HG03095 (cell line): ENCODE measurements around the gene AZU1.
"Not testable (repeated sequence)": the region's sequence is repeated elsewhere in the genome, so short reads cannot be mapped to it uniquely, and the experiment has no call there.

ENCODE experiments used
- ATAC-seq: cut with Tn5 transposase; IDR thresholded peaks from one replicate; pipeline ENCODE4 v1.9.1; 2021; ENCODE audit warnings: moderate library complexity; ENCODE audit not compliant: unreplicated experiment

AZU1 gene

DNA sequence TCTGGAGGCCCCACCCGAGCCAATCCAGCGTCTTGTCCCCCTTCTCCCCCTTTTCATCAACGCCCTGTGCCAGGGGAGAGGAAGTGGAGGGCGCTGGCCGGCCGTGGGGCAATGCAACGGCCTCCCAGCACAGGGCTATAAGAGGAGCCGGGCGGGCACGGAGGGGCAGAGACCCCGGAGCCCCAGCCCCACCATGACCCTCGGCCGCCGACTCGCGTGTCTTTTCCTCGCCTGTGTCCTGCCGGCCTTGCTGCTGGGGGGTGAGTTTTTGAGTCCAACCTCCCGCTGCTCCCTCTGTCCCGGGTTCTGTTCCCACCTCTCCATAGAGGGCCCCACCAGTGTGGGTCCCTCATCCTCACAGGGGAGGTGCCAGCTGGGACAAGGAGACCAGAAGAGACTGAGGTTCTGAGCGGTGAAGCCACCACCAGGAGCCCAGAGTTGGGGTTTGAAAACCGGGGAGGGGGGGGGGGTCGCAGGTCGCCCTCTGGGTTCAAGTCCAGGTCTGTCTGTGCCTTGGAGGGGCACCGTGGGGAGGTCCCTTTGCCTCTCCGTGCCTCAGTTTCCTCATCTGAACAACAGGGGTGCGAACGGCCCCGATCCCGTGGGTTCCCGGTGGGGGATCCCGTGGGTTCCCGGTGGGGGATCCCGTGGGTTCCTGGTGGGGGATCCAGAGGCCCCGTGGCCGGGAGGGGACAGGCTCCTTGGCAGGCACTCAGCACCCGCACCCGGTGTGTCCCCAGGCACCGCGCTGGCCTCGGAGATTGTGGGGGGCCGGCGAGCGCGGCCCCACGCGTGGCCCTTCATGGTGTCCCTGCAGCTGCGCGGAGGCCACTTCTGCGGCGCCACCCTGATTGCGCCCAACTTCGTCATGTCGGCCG lies 24.7 kb downstream of the AZU1 start, which contains the start of gene ELANE:
TSS of gene ELANE (plus strand) at position 168 of the 878 bp plus-strand sequence. CDS start at position 194, 26 bp downstream.
- ATAC-seq = no peak

DNA sequence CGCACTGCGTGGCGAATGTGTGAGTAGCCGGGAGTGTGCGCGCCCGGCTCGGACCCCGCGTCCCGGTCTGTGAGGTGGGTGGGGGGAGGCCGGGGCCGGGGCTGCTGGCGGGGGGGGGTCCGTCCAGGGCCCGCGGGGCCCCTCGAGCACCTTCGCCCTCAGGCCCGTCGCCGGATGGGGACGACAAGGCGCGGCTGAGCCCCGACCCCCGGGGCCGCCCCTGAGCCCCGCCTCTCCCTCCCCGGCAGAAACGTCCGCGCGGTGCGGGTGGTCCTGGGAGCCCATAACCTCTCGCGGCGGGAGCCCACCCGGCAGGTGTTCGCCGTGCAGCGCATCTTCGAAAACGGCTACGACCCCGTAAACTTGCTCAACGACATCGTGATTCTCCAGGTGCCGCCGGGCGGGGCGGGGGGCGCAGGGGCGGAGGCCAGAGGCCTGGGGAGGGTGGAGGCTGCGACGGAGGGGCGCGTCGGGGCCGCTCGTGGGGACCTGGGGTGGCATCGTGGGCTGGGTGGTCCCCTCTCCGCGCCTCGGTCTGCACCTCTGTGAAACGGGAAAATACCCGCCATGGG lies 25.5 kb downstream of the AZU1 start:
- no peak for ATAC-seq

DNA sequence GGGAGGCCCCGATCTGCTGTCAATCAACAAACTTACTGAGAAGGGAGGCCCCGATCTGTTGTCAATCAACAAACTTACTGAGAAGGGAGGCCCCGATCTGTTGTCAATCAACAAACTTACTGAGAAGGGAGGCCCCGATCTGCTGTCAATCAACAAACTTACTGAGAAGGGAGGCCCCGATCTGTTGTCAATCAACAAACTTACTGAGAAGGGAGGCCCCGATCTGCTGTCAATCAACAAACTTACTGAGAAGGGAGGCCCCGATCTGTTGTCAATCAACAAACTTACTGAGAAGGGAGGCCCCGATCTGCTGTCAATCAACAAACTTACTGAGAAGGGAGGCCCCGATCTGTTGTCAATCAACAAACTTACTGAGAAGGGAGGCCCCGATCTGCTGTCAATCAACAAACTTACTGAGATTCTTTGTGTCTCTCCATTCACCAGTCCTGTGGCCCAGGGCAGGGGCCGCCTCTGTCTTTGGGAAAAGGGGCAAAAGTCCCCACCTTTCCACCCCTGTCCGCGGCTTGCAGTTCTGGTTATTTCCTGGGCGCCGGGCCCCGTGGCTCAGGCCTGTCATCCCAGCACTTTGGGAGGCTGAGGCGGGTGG lies 26.1 kb downstream of the AZU1 start:
- ATAC-seq = not testable (repeated sequence)

DNA sequence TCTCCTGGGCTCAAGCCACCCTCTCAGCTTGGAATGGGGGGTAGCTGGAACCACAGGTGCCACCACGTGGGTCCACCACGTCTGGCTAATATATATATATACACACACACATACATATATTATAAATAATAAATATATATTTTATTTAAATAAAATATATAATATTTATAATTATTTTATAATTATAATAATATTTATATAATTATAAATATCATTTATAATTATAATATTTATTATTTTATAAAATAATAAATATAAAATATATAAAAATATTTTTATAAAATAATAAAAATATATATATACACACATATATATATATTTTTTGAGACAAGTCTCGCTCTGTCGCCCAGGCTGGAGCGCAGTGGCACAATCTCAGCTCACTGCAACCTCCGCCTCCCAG lies 26.9 kb downstream of the AZU1 start:
- ATAC-seq = no peak

DNA sequence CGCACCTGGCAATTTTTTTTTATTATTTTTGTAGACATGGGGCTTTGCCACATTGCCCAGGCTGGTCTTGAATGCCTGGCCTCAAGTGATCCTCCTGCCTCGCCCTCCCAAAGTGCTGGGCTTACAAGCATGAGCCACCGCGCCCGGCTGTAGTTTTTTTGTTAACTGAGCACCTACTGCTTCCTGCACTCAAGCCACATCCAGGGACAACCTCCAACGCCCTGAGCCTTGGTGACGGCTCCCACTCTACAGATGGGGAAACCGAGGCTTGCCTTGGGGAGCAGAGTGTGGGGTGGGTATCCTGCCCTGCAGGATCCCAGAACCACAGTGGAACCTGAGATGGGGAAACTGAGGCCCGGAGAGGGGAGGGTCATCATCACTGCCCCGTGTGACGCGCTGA lies 27.5 kb downstream of the AZU1 start:
- ATAC-seq = no peak

DNA sequence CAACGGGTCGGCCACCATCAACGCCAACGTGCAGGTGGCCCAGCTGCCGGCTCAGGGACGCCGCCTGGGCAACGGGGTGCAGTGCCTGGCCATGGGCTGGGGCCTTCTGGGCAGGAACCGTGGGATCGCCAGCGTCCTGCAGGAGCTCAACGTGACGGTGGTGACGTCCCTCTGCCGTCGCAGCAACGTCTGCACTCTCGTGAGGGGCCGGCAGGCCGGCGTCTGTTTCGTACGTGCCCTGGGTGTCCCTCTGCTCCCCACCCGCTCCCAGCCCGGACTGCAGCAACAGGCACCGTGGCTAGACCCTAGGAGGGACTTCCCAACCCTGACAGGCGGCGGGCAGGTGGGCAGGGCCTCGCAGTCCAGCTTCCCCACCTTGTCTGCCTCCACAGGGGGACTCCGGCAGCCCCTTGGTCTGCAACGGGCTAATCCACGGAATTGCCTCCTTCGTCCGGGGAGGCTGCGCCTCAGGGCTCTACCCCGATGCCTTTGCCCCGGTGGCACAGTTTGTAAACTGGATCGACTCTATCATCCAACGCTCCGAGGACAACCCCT lies 28.0 kb downstream of the AZU1 start:
- no peak for ATAC-seq

DNA sequence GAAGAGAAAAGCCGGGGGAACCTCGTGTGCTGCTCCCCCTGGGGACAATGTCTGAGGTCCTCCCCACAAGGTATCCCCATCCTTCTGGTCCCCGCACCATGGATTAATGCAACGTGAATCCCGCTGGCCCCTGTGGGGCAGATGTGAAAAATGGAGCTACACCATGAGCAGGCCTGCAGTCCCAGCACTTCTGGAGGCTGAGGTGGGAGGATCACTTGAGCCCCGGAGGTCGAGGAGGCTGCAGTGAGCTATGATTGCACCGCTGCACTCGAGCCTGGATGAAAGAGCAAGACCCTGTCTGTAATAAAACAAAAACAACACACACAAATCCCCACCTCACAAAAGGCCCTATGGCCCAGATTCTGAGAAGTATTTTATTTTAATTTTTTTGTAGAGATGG lies 30.6 kb downstream of the AZU1 start:
- ATAC-seq = no peak

DNA sequence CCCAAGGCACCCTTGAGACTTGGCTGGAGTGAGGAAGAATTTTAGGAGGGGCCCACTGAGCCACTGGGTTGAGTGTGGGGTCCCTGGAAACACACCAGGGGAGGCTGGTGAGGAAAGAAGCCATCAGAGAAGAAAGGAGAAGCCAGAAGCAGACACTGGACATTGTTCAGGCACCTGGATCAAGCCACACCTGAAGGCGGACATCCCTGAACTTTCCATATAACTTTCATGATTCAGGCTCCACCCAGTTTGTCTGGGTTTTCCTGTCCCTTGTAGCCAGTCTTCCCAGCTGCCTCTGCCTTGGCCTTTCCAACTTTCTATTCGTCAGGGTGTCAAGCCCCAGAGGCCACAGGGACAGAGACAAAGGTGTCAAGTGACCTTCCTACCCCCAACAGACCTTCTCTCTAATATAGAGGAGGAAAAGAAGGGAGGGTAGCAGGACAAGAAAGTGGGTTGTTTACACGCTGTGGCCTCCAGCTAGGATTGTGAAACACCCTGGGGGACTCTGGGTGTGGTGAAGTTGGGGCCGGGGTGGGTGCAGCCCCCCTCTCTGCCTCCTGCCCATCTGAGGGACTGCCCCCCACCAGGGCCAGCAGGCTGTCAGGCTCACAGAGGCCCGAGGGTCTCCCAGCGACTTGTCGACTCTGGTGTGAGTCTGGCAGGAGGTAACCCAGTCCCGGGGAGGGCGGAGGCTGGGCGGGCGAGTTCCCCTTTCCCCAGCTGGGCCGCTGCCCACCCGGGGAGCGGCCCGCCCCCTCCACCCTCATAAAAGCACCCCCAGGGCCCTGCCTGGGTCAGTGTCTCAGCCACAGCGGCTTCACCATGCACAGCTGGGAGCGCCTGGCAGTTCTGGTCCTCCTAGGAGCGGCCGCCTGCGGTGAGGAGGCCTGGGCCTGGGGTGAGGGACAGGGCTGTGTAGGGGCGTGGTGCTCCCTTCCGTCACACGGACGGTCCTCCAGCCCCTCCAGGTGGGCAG lies 31.5 kb downstream of the AZU1 start, which contains the start of gene CFD:
TSS of gene CFD (plus strand) at position 797 of the 976 bp plus-strand sequence. CDS start at position 823, 26 bp downstream.
- ATAC-seq = no peak

DNA sequence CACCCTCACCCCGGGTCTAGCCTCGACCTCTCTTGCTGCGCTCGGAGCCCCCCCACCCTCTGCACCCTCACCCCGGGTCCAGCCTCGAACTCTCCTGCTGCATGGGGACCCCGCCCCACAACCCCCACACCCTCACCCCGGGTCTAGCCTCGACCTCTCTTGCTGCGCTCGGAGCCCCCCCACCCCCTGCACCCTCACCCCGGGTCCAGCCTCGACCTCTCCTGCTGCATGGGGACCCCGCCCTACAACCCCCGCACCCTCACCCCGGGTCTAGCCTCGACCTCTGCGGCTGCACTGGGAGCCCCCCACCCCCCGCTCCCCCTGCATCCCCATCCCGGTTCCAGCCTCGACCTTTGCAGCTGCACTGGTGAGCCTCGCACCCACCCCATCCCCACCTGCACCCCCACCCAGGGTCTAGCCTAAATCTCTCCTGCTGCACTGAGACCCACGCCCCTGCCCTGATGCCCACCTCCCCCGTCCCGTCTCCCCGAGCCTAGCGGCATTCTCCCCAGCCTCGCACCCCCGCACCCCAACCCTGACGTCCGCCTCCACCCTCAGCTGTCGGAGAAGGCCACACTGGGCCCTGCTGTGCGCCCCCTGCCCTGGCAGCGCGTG lies 33.6 kb downstream of the AZU1 start:
- ATAC-seq = no peak

DNA sequence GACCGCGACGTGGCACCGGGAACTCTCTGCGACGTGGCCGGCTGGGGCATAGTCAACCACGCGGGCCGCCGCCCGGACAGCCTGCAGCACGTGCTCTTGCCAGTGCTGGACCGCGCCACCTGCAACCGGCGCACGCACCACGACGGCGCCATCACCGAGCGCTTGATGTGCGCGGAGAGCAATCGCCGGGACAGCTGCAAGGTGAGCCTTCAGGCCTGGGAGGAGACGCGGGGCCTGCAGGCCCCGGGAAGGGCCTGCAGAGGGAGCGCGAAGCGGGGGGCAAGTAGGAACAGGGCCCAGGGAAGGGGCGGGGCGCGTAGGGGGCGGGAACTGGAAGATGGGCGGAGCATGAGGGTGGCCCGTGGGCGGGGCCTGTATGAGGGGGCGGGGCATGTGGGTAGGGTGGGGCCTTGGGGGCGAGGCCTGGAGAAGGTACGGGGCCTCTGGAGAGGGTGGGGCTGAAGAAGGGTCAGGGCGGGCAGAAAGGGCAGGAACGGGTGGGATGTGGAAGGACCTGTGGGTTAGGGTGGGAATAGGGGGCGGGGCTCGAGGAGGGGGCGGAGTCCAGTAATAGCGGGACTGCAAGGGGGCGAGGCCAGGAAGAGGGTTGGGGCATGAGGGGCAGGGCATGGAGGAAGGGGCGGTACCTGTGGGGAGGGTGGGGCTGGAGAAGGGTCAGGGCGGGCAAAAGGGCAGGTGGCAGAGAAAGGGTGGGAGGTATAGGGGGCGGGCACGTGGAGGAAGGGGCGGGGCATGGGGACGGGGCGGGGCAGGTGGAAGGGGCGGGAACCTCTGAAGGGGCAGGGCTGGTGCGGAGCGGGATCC lies 34.3 kb downstream of the AZU1 start:
- ATAC-seq = no peak

DNA sequence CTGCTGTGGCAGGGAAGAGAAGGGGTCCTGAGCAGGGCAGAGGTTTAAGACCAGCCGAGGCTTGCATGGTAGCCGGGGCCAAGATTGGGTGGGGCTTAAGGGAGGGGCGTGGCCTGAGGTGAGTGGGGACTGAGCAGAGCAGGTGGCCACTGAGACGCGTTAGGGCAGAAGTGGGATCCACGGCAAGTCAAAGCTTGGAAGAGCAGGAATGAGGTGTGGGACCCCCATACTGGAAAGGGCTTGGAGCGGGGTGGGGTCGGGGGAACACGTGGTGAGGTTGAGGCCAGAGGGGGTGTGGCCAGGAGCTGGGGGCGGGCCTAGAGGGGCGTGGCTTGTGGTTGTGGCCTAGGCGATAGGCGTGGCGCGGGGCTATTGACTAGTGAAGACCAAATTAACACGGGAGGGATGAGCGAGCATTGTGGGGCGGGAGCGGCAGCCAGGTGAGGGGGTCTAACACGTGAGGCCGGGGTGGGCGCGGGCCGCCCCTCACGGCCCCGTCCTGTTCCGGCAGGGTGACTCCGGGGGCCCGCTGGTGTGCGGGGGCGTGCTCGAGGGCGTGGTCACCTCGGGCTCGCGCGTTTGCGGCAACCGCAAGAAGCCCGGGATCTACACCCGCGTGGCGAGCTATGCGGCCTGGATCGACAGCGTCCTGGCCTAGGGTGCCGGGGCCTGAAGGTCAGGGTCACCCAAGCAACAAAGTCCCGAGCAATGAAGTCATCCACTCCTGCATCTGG lies 35.1 kb downstream of the AZU1 start:
- no peak for ATAC-seq

DNA sequence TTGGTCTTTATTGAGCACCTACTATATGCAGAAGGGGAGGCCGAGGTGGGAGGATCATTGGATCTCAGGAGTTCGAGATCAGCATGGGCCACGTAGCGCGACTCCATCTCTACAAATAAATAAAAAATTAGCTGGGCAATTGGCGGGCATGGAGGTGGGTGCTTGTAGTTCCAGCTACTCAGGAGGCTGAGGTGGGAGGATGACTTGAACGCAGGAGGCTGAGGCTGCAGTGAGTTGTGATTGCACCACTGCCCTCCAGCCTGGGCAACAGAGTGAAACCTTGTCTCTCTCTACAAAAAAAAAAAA lies 35.6 kb downstream of the AZU1 start:
- no peak for ATAC-seq

DNA sequence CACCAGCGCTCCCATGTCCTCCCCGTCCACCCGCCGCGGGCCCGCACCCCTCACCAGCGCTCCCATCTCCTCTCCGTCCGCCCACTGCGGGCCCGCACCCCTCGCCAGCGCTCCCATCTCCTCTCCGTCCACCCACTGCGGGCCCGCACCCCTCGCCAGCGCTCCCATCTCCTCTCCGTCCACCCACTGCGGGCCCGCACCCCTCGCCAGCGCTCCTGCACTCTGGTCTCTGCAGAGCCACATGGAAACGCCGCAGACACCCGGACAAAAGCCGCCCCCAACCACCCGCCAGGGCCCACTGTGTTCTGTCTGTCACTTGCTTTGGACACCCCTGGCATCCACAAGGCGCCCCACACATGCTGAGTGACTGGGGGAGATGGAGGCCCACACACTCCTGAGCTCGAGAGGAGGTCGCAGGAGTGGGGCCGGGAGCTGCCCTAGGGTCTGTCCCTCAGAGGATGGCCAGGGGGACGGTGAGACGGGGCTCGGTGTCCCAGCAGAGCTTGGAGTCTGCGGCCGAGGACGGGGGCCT lies 39.2 kb downstream of the AZU1 start:
- ATAC-seq = no peak

DNA sequence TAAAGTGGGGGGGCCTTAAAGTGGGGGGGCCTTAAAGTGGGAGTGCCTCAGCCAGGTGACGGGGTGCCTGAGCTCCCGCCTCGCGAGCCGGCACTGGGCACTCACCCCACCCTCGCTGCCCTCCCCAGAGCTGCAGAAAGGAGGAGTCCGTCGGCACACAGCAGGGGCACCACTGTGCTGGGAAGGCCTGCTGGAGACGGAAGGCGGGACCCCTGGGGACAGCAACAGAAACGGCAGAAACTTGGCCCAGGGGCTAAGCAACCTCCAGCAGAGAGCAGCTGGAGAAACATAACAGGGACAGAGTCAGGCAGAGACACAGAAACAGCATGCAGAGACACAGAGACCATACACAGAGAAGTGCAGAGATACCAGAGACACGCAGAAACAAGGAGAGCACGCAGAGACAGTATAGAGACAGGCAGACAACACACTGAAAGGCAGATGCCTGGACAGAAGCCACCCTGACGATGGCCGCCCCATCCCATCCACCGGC lies 39.7 kb downstream of the AZU1 start:
- ATAC-seq = no peak

DNA sequence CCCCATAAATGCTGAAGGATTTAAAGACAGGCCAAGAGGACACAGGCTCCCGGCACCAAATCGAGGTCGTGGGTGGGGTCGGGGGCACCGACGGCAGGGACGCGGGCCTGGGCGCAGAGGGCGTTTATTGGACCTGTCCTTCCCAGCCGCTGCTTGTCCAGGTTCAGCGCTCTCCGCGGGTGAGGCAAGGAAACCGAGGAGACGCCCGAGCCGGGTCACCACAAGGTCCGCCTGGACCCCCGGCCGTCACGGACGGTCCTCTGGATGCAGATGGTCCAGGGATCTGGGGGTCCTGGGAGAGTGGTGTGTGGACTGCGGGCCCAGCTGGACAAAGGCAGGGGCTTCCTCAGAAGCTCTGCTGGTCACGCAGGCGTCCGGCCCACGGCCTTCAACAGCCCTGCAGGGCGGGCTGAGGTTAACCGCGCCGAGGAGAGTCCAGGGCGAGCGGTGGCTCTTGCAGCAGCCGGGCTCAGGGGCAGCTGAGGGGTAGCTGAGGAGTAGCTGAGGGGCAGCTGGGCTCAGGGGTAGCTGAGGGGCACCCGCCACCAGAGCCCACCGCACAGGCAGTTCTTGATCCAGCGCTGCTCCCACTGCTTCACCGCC lies 40.3 kb downstream of the AZU1 start:
- no peak for ATAC-seq

DNA sequence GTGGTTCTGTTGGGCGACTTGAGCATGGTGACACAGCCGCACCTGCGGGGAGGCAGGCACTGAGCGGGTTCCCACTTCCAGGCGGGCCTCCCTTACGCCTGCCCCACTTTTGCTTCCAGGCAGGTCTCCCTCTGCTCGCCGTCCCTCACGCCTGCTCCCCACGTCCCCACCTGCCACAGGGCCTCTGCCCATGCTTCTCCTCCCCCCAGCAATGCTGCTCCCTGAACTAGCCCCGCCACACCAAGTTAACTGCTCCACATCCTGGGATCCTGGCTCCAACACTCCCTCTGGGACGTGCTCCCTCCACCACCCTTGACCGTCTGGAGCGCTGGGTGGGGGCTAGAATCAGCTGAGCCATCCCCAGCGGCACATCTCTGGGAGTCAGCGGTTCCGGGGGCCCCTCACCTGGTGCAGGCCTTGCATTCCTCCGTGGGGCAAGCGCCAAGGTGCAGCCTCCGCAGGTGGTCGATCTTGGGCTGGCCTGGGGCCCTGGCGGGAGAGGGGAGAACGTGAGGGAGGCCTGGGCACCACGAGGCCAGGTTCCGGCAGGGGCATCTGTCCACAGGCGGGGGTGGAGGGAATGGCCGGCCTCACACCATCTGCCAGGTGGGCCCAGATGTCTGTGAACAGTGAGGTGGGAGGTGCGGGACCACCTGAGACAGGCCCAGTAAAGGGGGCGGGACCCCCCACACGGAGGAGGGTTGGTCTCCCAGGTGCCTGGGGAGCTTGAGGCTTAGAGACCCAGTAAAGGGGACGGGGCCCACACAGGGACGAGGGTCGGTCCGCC lies 41.0 kb downstream of the AZU1 start:
- ATAC-seq = no peak
